Measurements from ENCODE around the gene NAP1L4.

The NAP1L4 gene

GRCh38 chr11:2922655-2923054, 69.5 kb downstream of the NAP1L4 start:
- no peak for DNase-seq (ENCODE audit: low read depth in 3 of 3)

- DNase-seq (ENCODE audit: low read depth in 3 of 3) = no peak
Measured at GRCh38 chr11:2921742-2922493, 70.2 kb downstream of the NAP1L4 start.

GRCh38 chr11:2921261-2921660, 70.9 kb downstream of the NAP1L4 start:
- DNase-seq (ENCODE audit: low read depth in 3 of 3) = no peak

- DNase-seq (ENCODE audit: low read depth in 3 of 3) = no peak
Measured at GRCh38 chr11:2920343-2920742, 71.8 kb downstream of the NAP1L4 start.

DNA sequence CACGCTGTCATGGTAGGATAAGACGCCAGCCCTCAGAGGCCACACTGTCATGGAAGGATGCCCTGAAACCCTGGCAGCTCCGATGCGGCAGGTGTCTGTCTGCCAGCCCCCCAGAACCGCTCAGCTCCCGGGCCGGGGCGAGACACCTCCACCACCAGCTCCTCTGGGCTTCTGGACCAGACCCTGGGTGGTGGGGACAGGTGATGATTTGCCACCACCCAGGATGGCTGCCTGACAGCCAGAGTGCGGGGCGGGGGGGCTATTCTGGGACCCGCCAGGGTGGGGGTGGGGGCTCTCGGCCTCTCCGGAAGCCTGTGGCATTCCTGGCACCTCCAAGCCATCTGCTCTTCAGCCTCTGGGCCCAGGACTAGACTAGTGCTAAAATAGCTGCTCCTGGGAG, 72.3 kb downstream of the NAP1L4 start:
- no peak for DNase-seq (ENCODE audit: low read depth in 3 of 3)

GRCh38 chr11:2919188-2919587, 72.9 kb downstream of the NAP1L4 start:
- DNase-seq (ENCODE audit: low read depth in 3 of 3) = no peak

DNA sequence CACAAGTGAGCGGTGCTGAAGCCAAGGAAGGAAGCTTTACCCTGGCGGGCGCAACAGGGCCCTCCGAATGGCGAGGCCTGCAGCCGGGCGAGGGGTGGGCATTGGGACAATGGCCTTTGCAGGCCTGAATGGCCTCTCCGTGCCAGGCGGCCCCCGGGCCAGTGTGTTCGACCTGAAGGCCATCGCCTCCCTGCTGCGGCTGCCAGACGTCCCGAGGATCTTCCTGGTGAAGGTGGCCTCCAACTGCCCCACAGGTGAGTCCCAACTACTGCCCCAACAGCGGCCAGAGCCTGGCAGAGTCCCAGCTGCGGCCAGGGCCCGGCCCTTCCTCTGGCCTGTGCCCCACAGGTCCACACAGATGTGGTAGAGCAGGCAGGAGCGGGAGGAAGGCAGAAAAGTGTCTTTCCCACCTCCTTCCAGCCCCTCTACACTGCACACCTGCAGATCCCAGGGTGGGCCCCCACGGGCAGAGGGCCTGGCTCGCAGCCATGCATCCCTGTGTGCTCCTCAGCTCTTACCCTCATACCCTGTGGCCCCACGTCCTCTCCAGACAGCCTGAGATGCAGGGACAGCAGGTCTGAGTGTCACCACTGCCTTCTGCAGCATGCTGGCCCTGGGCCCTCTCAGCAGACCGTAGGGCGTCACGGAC, 74.2 kb downstream of the NAP1L4 start:
- DNase-seq (ENCODE audit: low read depth in 3 of 3) = no peak

GRCh38 chr11:2916892-2917645, 75.1 kb downstream of the NAP1L4 start:
- DNase-seq (ENCODE audit: low read depth in 3 of 3) = no peak

- no peak for DNase-seq (ENCODE audit: low read depth in 3 of 3)
Measured at GRCh38 chr11:2916114-2916891, 75.8 kb downstream of the NAP1L4 start.

GRCh38 chr11:2915473-2915872, 76.7 kb downstream of the NAP1L4 start:
- DNase-seq (ENCODE audit: low read depth in 3 of 3) = no peak

- no peak for DNase-seq (ENCODE audit: low read depth in 3 of 3)
Measured at GRCh38 chr11:2914455-2915195, 77.5 kb downstream of the NAP1L4 start.

GRCh38 chr11:2913776-2914175, 78.4 kb downstream of the NAP1L4 start:
- DNase-seq (ENCODE audit: low read depth in 3 of 3) = no peak

GRCh38 chr11:2913019-2913431, 79.1 kb downstream of the NAP1L4 start:
- DNase-seq (ENCODE audit: low read depth in 3 of 3) = no peak

DNA sequence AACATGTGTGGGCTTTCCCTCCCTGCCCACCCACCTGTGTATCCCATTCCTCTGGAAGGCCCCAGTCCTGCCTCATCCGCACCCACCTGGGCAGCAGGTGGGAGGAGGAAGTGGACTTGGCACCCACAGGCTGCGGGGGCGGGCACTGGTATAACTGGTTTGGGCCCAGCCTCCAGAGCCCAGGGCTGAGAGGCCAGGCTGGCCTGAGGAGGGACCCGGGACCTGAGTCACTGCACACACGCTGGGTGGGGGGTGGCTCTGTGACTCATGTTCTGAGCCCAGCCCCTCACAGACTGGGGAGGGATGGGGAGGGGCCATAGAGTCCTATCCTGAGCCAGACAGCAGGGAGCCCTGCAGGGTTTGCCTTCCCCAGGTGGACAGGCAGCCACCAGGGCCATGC, 79.6 kb downstream of the NAP1L4 start:
- DNase-seq (ENCODE audit: low read depth in 3 of 3) = no peak

GRCh38 chr11:2911785-2912391, 80.2 kb downstream of the NAP1L4 start:
- DNase-seq (ENCODE audit: low read depth in 3 of 3) = no peak

DNA sequence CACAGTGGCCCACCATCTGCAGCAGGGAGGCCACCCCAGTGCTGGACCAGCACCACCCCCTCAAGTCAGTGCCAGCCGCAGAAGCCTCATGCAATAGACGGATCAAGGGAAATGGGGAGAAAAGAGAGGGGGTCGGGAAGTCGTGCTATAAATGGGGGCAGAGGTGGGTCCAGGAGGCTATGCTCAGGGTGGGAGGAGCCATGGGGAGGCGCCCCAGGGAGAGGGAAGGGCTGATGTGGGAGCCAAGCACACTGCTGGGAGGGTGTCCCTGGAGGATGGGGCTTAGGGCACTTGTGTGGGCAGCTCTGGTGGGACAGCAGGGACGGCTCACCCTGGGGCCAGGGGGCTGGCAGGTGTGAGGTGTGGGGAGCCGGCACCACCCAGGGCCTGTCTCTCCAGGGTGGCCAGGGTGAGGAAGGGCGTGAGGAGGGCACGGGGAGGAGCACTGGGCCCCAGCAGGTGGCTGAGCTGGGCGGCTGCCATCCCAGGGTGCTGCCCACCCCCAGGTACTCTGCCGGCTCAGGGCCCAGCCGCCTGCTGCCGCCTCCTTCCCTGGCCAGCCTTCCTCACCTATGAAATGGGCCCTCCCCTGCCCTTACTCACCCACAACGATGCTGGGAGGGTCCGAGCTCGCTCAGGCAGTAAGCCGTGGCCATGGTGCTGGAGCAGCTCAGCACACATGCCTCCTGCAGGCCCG, 80.9 kb downstream of the NAP1L4 start:
- DNase-seq (ENCODE audit: low read depth in 3 of 3) = no peak

DNA sequence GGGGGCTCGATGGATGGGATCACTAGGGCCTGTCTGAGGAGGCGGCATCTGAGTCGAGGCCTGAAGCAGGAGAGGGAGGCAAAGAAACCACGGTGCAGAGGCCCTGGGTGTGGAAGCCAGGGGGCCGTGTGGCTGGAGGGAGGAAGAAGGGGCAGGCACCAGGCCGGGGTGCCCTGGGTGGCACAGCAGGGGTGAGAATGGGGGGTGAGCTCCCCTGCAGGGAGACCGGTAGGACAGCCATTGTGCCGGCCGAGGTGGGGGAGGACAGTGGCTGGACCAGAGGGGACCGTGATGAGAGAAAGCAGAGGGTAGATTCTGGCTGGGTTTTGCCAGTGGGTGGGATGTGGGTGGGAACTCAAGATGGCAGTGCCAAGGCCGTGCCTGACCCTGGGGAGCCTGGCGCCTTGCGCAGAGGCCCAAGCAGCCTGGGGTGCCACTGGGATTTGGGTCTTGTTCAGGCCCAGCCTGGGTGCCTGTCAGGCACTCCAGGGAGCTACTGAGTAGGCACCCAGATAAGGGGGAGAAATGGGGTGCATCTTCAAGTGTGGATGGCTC, 81.7 kb downstream of the NAP1L4 start:
- no peak for DNase-seq (ENCODE audit: low read depth in 3 of 3)

- no peak for DNase-seq (ENCODE audit: low read depth in 3 of 3)
Measured at GRCh38 chr11:2909133-2909902, 82.8 kb downstream of the NAP1L4 start.

DNA sequence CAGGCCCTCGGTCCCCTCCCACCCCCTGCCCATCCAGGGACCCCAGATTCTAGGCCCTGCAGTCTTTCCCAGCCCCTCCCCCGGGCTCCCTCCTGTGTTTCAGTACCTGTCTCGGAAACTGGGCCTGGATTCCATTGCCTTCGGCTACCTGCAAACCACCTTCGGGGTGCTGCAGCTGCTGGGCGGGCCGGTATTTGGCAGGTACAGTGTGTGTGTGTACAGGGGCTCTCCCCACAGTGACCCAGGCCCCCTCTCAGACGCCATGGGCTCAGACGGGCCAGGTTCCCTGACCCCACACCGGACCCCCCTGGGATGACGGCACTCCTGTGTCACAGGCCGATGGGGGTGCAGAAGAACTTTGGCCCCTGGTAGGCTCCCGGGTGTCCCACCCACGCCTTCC, 84.0 kb downstream of the NAP1L4 start:
- DNase-seq (ENCODE audit: low read depth in 3 of 3) = no peak

Measured in stimulated activated CD4-positive, alpha-beta T cell treated with anti-CD3 and anti-CD28 coated beads, TNF-alpha, amount 100 ng/mL, for 48 hours (primary cell).